Neuronal stem cell (in vitro differentiated cells): ENCODE measurements around the gene LAMA2.

Experiments
- DNase-seq: peaks from one replicate; pipeline ENCODE4 v3.0.0-alpha.2; 2013; ENCODE audit warnings: low spot score
- H2AFZ ChIP-seq: one replicate; pipeline ENCODE4 v1.6.1; 2013; ENCODE audit warnings: mild to moderate bottlenecking, low read length, inconsistent platforms
- H2AK5ac ChIP-seq: 2 replicates; pipeline ENCODE4 v1.6.1; 2013; ENCODE audit warnings: low read depth, mild to moderate bottlenecking, inconsistent platforms, low read length, moderate library complexity, mixed read lengths
- H2BK120ac ChIP-seq: 2 replicates; pipeline ENCODE4 v1.6.1; 2013; ENCODE audit warnings: low read depth, mild to moderate bottlenecking, inconsistent platforms, low read length, moderate library complexity, mixed read lengths
- H2BK12ac ChIP-seq: one replicate; pipeline ENCODE4 v1.6.1; 2013; ENCODE audit warnings: low read length, inconsistent platforms
- H2BK15ac ChIP-seq: 2 replicates; pipeline ENCODE4 v1.6.1; 2013; ENCODE audit warnings: mild to moderate bottlenecking, low read length, inconsistent platforms, mixed read lengths
- H2BK5ac ChIP-seq: one replicate; pipeline ENCODE4 v1.6.1; 2013; ENCODE audit warnings: inconsistent platforms, mild to moderate bottlenecking, low read length, moderate library complexity
- H3K14ac ChIP-seq: one replicate; pipeline ENCODE4 v1.6.1; 2013; ENCODE audit warnings: low read length, inconsistent platforms
- H3K18ac ChIP-seq: 2 replicates; pipeline ENCODE4 v1.6.1; 2013; ENCODE audit warnings: low read length, inconsistent platforms
- H3K23ac ChIP-seq: 2 replicates; pipeline ENCODE4 v1.6.1; 2013; ENCODE audit warnings: low read depth, mild to moderate bottlenecking, mixed read lengths, low read length, inconsistent platforms; ENCODE audit not compliant: poor library complexity
- H3K27ac ChIP-seq: replicated peaks from 3 replicates; pipeline ENCODE4 v1.5.1; 2013; ENCODE audit warnings: low read length, inconsistent platforms
- H3K27me3 ChIP-seq, 3 experiments: 2 replicates each; pipeline ENCODE4 v1.6.1; 2013; ENCODE audit warnings: low read length in 3 of 3, mild to moderate bottlenecking in 2 of 3, inconsistent platforms in 1 of 3, low read depth in 1 of 3, mixed read lengths in 1 of 3, moderate library complexity in 1 of 3; ENCODE audit not compliant: control insufficient read depth in 3 of 3, insufficient read depth in 3 of 3
- H3K36me3 ChIP-seq, 2 donors: replicated peaks in 1 of 2; 2 replicates each; pipeline ENCODE4 v1.6.1; 2013; ENCODE audit warnings: low read length in 2 of 2; ENCODE audit not compliant: control insufficient read depth in 2 of 2, insufficient read depth in 2 of 2
- H3K4ac ChIP-seq: 2 replicates; pipeline ENCODE4 v1.6.1; 2013; ENCODE audit warnings: inconsistent platforms, mild to moderate bottlenecking, low read length, moderate library complexity
- H3K4me1 ChIP-seq, 2 donors: 1 replicate in 1 of 2; 2 replicates in 1 of 2; pipeline ENCODE4 v1.6.1; 2013; ENCODE audit warnings: low read length in 2 of 2, low read depth in 1 of 2; ENCODE audit not compliant: control insufficient read depth in 2 of 2, insufficient read depth in 1 of 2
- H3K4me2 ChIP-seq: one replicate; pipeline ENCODE4 v1.6.1; 2013; ENCODE audit warnings: mild to moderate bottlenecking, low read length, inconsistent platforms; ENCODE audit not compliant: insufficient read depth, poor library complexity, severe bottlenecking
- H3K4me3 ChIP-seq, 2 donors: 2 replicates each; pipeline ENCODE4 v1.5.1; 2013; ENCODE audit warnings: low read length in 2 of 2, mild to moderate bottlenecking in 2 of 2, inconsistent platforms in 1 of 2, moderate library complexity in 1 of 2
- H3K79me1 ChIP-seq: one replicate; pipeline ENCODE4 v1.6.1; 2013; ENCODE audit warnings: low read depth, mild to moderate bottlenecking, inconsistent platforms, low read length, moderate library complexity
- H3K9ac ChIP-seq: one replicate; pipeline ENCODE4 v1.6.1; 2013; ENCODE audit warnings: mild to moderate bottlenecking, low read depth, low read length, inconsistent platforms; ENCODE audit not compliant: poor library complexity
- H3K9me3 ChIP-seq, 2 donors: replicated peaks in 1 of 2; 2 replicates each; pipeline versions ENCODE3 to v1.6.1; 2013; ENCODE audit warnings: low read length in 2 of 2, mild to moderate bottlenecking in 2 of 2, inconsistent platforms in 1 of 2, low read depth in 1 of 2, mixed read lengths in 1 of 2, moderate library complexity in 1 of 2; ENCODE audit not compliant: control insufficient read depth in 2 of 2, insufficient read depth in 1 of 2
- H4K8ac ChIP-seq: one replicate; pipeline ENCODE4 v1.6.1; 2013; ENCODE audit warnings: low read depth, mild to moderate bottlenecking, inconsistent platforms, low read length, moderate library complexity
- H4K91ac ChIP-seq: one replicate; pipeline ENCODE4 v1.6.1; 2013; ENCODE audit warnings: low read length, low read depth, mild to moderate bottlenecking, inconsistent platforms; ENCODE audit not compliant: poor library complexity
- WGBS, 2 donors: extraction: QIAGEN DNeasy Blood & Tissue Kit; methylation state at CpG; one replicate each; pipeline ENCODE4 v1.1.7; 2013; ENCODE audit warnings: missing lambda C conversion rate in 2 of 2, mixed read lengths in 1 of 2; ENCODE audit not compliant: insufficient read length in 2 of 2, insufficient replicate concordance in 1 of 2; ENCODE audit errors: extremely low coverage in 2 of 2; 5-methylcytosine and 5-hydroxymethylcytosine counted together

The LAMA2 gene

DNA sequence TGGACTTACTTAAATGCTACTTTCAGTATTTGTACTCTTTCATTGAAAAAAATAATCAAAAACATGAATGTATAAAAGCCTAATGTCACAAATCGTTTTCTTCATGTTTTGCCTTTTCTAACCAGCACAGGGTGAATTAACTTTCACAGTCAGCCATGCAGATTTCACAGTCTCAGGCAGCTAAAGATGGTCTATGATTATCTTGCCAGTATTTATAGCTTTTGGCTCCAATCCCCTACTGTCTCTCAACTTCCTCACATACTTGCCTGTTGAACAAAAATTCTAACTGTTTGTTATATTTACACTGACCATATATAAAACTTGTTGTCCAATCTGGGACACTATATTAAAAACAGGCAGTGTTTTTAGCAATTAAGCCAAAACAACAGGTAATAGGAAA, 468.9 kb downstream of the LAMA2 start:
- Histone ChIP-seq H2BK5ac (no peak overlapping the region), H3K79me1 (peaks cover 2% of the 10 kb centered on the region), H2BK12ac (no peak overlapping the region), H2AK5ac (no peak overlapping the region), H3K23ac (no peak overlapping the region), H2BK15ac (no peak overlapping the region), H3K27me3 (no peaks in the 10 kb centered on the region), H2AFZ (no peak overlapping the region), H3K36me3 (no peaks in the 10 kb centered on the region), H3K14ac (no peak overlapping the region), H3K4me2 (no peak overlapping the region), H4K91ac (no peak overlapping the region), H3K9me3 (no peaks in the 10 kb centered on the region), H3K4me1 (peaks cover 0 to 2% of the 10 kb centered on the region in 2 donors), H3K4me3 (no peak overlapping the region), H2BK120ac (no peak overlapping the region), H3K18ac (no peak overlapping the region), H3K27ac (no peak overlapping the region), H4K8ac (no peak overlapping the region), H3K9ac (no peak overlapping the region), H3K4ac (no peak overlapping the region)
- WGBS, 2 donors = no CpG with 5 or more reads among the region's 1 CpG
- no peak for DNase-seq

- Histone ChIP-seq H4K91ac (no peak overlapping the region), H3K14ac (no peak overlapping the region), H3K4me1 (peaks cover 0 to 2% of the 10 kb centered on the region in 2 donors), H2BK5ac (no peak overlapping the region), H3K79me1 (peaks cover 2% of the 10 kb centered on the region), H3K23ac (peak overlapping the region; percentile 65), H3K4me2 (no peak overlapping the region), H3K9me3 (no peaks in the 10 kb centered on the region), H2BK12ac (no peak overlapping the region), H2BK120ac (no peak overlapping the region), H3K27me3 (no peaks in the 10 kb centered on the region), H3K4me3 (no peak overlapping the region), H3K9ac (no peak overlapping the region), H3K18ac (peak overlapping the region; percentile 59), H2AK5ac (peak overlapping the region; percentile 68), H3K4ac (no peak overlapping the region), H2BK15ac (no peak overlapping the region), H3K27ac (no peak overlapping the region), H3K36me3 (no peaks in the 10 kb centered on the region), H2AFZ (no peak overlapping the region), H4K8ac (no peak overlapping the region)
- no CpG with 5 or more reads among the region's 9 CpGs for WGBS, 2 donors
- DNase-seq = no peak
Measured at GRCh38 chr6:129353067-129353466, 470.1 kb downstream of the LAMA2 start.

GRCh38 chr6:129356129-129356528, 473.2 kb downstream of the LAMA2 start:
- Histone ChIP-seq H2BK5ac (no peak overlapping the region), H2AFZ (no peak overlapping the region), H3K18ac (no peak overlapping the region), H2BK120ac (no peak overlapping the region), H4K91ac (no peak overlapping the region), H2BK15ac (no peak overlapping the region), H3K27me3 (no peaks in the 10 kb centered on the region), H3K27ac (no peak overlapping the region), H3K9ac (no peak overlapping the region), H3K36me3 (no peaks in the 10 kb centered on the region), H2AK5ac (no peak overlapping the region), H3K4me1 (peaks cover 0 to 2% of the 10 kb centered on the region in 2 donors), H3K4ac (no peak overlapping the region), H4K8ac (no peak overlapping the region), H3K4me2 (no peak overlapping the region), H2BK12ac (no peak overlapping the region), H3K79me1 (peaks cover 2% of the 10 kb centered on the region), H3K4me3 (no peak overlapping the region), H3K23ac (no peak overlapping the region), H3K14ac (no peak overlapping the region), H3K9me3 (no peaks in the 10 kb centered on the region)
- no CpG with 5 or more reads among the region's 2 CpGs for WGBS, 2 donors
- DNase-seq = no peak

DNA sequence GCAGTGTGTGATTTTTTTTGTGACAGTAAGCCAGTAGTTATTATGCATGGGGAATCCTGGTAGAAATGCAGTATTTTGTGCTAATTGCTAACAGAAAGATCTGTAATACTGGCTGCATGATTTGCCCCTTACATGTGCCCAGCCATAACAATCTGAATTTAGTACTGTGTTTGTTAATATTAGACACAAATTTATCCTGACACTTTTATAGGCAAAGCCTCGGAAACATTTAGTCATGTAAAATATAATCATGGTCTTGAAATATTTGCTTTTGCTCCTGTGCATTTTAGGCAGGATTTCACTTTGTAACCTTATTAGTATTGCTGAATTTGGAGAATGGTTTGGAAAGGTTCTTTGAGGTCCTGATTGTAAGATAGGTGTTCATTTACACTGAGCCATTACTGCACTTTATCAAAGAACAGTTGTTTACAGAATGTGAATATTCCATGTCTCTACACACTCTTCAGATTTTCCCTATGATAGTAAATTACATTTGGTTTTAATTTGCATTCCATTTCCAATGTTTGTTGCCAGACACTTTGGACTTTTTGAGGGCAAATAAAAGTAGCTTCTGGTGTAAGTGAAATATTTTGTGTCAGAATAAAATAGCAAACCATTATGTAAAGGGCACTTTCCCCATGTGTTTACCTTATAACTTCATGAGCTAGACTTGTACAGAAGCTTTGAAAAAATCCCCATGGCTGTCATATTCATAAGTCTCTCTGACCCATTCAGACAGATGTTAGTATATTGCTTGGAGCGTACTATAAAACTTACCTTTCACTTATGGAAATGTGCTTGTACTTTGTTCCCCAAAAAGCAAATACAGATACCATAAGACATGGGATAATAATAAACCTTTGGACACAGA, 477.1 kb downstream of the LAMA2 start:
- H2BK12ac ChIP-seq = no peak overlapping the region
- no peak overlapping the region for H3K4ac ChIP-seq
- H3K79me1 ChIP-seq = no peaks in the 10 kb centered on the region
- H2BK15ac ChIP-seq = no peak overlapping the region
- no peaks in the 10 kb centered on the region for H3K36me3 ChIP-seq
- WGBS, 2 donors = no CpG with 5 or more reads among the region's 2 CpGs
- no peaks in the 10 kb centered on the region for H3K4me1 ChIP-seq
- no peaks in the 10 kb centered on the region for H3K27me3 ChIP-seq
- H4K8ac ChIP-seq = no peak overlapping the region
- no peak overlapping the region for H3K18ac ChIP-seq
- no peak overlapping the region for H2BK120ac ChIP-seq
- H3K4me3 ChIP-seq = no peak overlapping the region
- no peak overlapping the region for H3K27ac ChIP-seq
- H3K4me2 ChIP-seq = no peak overlapping the region
- no peak overlapping the region for H3K23ac ChIP-seq
- H2AFZ ChIP-seq = no peak overlapping the region
- H3K9me3 ChIP-seq = no peaks in the 10 kb centered on the region
- H2AK5ac ChIP-seq = no peak overlapping the region
- no peak overlapping the region for H4K91ac ChIP-seq
- no peak overlapping the region for H2BK5ac ChIP-seq
- H3K9ac ChIP-seq = no peak overlapping the region
- no peak overlapping the region for H3K14ac ChIP-seq
- DNase-seq = no peak
